WTC11 (cell line): ENCODE data around the gene THOC2.

ENCODE experiments used
- ATF3 ChIP-seq: sonication (generic); formaldehyde crosslinking; conservative IDR thresholded peaks from 2 replicates; pipeline ENCODE4 v1.8.1; 2022; ENCODE audit warnings: mild to moderate bottlenecking, missing genetic modification reagents
- CREB1 ChIP-seq: sonication (generic); formaldehyde crosslinking; IDR thresholded peaks from 2 replicates; pipeline ENCODE4 v1.8.0; 2023; ENCODE audit warnings: mild to moderate bottlenecking, missing genetic modification reagents
- FOXJ3 ChIP-seq: sonication (generic); formaldehyde crosslinking; IDR thresholded peaks from 2 replicates; pipeline ENCODE4 v1.9.0; 2021; ENCODE audit warnings: missing genetic modification reagents, mild to moderate bottlenecking, borderline replicate concordance
- GABPB1 ChIP-seq: sonication (generic); formaldehyde crosslinking; IDR thresholded peaks from 2 replicates; pipeline ENCODE4 v1.8.1; 2023; ENCODE audit warnings: mild to moderate bottlenecking, missing genetic modification reagents
- JUN ChIP-seq: sonication (generic); formaldehyde crosslinking; IDR thresholded peaks from 2 replicates; pipeline ENCODE4 v1.8.0; 2023; ENCODE audit warnings: mild to moderate bottlenecking, missing genetic modification reagents
- MAX ChIP-seq: sonication (generic); formaldehyde crosslinking; IDR thresholded peaks from 2 replicates; pipeline ENCODE4 v1.8.0; 2022; ENCODE audit warnings: mild to moderate bottlenecking, missing genetic modification reagents
- PRRX2 ChIP-seq: fragments of 250-450 bp; sonication (Bioruptor Pico); IDR thresholded peaks from 2 replicates; pipeline ENCODE4 v1.8.0; 2021; ENCODE audit warnings: mild to moderate bottlenecking
- RORB ChIP-seq: fragments of 250-450 bp; sonication (Bioruptor Pico); IDR thresholded peaks from 2 replicates; pipeline ENCODE4 v1.9.0; 2021; ENCODE audit warnings: mild to moderate bottlenecking
- SP1 ChIP-seq: sonication (generic); formaldehyde crosslinking; conservative IDR thresholded peaks from 2 replicates; pipeline ENCODE4 v1.8.1; 2022; ENCODE audit warnings: missing genetic modification reagents
- TCF7 ChIP-seq: sonication (generic); formaldehyde crosslinking; IDR thresholded peaks from 2 replicates; pipeline ENCODE4 v1.8.0; 2022; ENCODE audit warnings: mild to moderate bottlenecking, low read depth, missing genetic modification reagents, moderate library complexity
- TP53 ChIP-seq: sonication (generic); formaldehyde crosslinking; IDR thresholded peaks from 2 replicates; pipeline ENCODE4 v1.8.1; 2023; ENCODE audit warnings: mild to moderate bottlenecking, missing genetic modification reagents
- ZBTB21 ChIP-seq: sonication (generic); formaldehyde crosslinking; IDR thresholded peaks from 2 replicates; pipeline ENCODE4 v1.8.1; 2023; ENCODE audit warnings: mild to moderate bottlenecking, missing genetic modification reagents, borderline replicate concordance
- ZNF396 ChIP-seq: fragments of 250-450 bp; sonication (Bioruptor Pico); IDR thresholded peaks from 2 replicates; pipeline ENCODE4 v1.8.0; 2021; ENCODE audit warnings: mild to moderate bottlenecking, moderate library complexity, borderline replicate concordance
- TF ChIP-seq, protein P1 (sequence below): fragments of 200-600 bp; IDR thresholded peaks from 2 replicates; pipeline ENCODE4 v1.8.0; 2022; ENCODE audit warnings: antibody characterized with exemption

- TF ChIP-seq, protein P1, sequence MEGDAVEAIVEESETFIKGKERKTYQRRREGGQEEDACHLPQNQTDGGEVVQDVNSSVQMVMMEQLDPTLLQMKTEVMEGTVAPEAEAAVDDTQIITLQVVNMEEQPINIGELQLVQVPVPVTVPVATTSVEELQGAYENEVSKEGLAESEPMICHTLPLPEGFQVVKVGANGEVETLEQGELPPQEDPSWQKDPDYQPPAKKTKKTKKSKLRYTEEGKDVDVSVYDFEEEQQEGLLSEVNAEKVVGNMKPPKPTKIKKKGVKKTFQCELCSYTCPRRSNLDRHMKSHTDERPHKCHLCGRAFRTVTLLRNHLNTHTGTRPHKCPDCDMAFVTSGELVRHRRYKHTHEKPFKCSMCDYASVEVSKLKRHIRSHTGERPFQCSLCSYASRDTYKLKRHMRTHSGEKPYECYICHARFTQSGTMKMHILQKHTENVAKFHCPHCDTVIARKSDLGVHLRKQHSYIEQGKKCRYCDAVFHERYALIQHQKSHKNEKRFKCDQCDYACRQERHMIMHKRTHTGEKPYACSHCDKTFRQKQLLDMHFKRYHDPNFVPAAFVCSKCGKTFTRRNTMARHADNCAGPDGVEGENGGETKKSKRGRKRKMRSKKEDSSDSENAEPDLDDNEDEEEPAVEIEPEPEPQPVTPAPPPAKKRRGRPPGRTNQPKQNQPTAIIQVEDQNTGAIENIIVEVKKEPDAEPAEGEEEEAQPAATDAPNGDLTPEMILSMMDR = no peak
- TF ChIP-seq ZBTB21 (CRISPR knock-in tag) = no peak
- no peak for TF ChIP-seq SP1 (CRISPR knock-in tag)
- no peak for TF ChIP-seq ZNF396
- no peak for TF ChIP-seq JUN (CRISPR knock-in tag)
- no peak for TF ChIP-seq FOXJ3 (CRISPR knock-in tag)
- no peak for TF ChIP-seq GABPB1 (CRISPR knock-in tag)
- no peak for TF ChIP-seq PRRX2 (CRISPR knock-in tag)
- TF ChIP-seq ATF3 (CRISPR knock-in tag) = no peak
- no peak for TF ChIP-seq TP53 (CRISPR knock-in tag)
- no peak for TF ChIP-seq MAX
- no peak for TF ChIP-seq RORB
- no peak for TF ChIP-seq CREB1 (CRISPR knock-in tag)
- no peak for TF ChIP-seq TCF7 (CRISPR knock-in tag)
Measured at GRCh38 chrX:123550829-123551228, 182.0 kb downstream of the THOC2 start.
